HG03565 (cell line): ENCODE results near the gene THAP8.

Source experiments
- ATAC-seq: cut with Tn5 transposase; IDR thresholded peaks from one replicate; pipeline ENCODE4 v1.9.1; 2021; ENCODE audit warnings: mild to moderate bottlenecking, moderate library complexity; ENCODE audit not compliant: unreplicated experiment

THAP8 gene

DNA sequence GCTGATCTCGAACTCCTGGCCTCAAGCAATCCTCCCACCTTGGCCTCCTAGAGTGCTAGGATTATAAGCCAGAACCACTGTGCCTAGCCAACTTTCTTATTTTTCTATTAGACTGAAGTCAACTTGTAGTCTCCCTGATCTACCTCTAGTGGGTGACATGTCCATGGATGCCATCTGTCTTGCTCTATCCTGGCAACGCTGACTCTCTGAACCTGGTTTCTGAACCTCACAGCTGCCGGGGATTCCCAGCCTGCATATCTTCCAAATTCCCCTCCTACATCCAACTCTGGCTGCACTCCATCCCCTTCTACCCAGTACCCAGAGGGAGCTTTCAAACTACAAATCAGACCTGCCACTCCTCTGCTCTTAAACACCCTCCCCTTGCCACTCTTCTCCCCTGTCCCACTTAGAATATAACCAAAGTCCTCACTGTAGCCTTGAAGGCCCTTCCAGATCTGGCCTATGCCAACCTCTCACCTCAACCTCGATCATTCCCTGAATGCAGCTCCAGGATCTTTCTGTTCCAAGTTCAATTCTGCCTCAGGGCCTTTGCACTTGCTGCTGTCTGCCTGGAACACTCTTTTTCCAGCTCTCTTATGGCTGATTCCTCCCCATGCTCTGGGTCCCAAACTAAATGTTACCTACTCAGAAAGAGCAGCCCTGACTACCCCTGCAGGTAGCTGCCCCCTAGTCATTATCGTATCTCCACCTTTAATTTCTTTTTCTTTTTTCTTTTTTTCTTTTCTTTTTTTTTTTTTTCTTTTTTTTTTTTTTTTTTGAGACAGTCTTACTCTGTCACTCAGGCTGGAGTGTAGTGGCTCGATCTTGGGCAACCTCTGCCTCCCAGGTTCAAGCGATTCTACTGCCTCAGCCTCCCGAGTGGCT lies 23.6 kb downstream of the THAP8 start:
- no peak for ATAC-seq

DNA sequence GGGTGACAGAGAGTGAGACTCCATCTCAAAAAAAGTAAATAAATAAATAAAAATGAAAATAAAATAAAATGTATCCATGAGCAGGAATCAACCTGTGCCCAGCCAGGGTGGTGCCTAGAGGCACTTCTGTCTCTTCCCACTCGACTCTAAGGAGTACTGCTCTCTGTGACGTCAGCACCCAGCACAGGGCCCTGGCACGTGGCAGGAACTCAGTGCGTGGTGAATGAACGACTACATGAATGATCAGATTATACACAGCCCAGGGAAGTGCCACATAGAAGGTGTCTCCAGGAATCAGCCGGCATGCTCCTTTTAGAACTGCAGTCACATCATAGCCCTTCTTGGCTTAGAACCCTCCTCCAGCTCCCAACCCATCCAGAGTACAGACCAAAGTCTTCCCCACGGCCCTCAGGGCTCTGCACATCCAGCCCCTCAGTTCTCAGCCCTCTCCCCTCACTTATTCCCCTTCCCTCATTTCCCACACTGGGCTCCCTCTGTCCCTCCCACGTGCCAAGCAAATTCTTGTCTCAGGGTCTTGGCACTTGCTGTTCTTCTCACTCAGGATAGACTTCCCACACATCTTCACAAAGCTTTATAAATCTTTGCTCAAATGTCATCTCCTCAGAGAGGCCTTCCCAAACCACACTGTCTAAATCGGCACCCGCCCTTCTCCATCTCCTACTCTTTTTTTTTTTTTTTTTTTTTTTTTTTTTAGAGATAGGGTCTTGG lies 25.6 kb downstream of the THAP8 start:
- ATAC-seq = no peak

GRCh38 chr19:36027696-36028095 lies 26.4 kb downstream of the THAP8 start:
- no peak for ATAC-seq

GRCh38 chr19:36026091-36026876 lies 27.8 kb downstream of the THAP8 start:
- no peak for ATAC-seq

GRCh38 chr19:36025541-36025940 lies 28.5 kb downstream of the THAP8 start:
- ATAC-seq = no peak

GRCh38 chr19:36023432-36023831 lies 30.7 kb downstream of the THAP8 start:
- ATAC-seq = no peak

GRCh38 chr19:36019061-36019670 lies 34.9 kb downstream of the THAP8 start:
- ATAC-seq = no peak

DNA sequence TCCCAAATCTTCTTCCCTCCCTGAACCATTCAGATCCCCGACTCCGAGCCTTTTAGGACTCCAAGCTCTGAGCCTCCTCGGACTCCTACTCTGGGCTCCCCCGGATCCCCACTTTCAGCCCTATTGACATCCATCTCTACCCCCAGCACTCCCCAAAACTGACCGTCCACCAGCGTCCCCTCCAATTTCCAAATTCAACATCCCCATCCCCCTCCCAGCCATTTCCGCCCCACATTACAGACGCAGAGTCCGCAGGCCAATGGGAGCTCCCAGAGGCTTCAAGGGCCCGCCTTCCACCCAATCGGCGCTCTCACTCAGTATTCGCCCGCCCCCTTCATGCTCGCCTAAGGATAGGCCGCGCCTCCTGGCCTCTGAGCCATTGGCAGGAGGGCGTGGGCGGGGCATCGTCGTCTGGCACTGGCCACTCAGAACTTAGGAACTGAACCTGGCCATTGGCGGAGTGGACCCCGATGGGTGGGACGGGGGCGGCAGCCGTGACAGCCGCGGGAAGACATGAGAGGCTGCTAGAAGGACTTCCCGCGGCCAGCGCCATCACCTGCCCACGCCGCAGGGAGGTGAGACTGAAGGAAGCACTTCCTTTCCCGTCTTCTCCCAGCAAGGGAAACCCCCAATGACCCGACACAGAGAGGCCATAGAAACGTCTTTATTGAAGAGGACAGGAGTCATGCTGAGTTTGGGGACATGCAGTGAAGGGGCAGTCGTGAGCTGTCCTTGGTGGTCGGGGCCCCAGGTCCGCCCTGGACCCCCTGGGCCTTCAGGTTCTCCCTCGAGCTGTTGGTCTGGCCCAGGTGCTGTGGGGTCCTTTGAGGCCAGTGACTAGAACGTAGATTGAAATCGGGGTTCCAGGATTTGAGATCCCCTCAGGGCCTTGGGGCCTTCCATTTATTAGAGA lies 39.8 kb downstream of the THAP8 start, which contains the start of gene ALKBH6:
Gene ALKBH6, minus strand, starts transcription at position 202 of the 913 bp plus-strand sequence. CDS start 816 bp downstream, outside the sequence.
- ATAC-seq = peak; percentile 91

DNA sequence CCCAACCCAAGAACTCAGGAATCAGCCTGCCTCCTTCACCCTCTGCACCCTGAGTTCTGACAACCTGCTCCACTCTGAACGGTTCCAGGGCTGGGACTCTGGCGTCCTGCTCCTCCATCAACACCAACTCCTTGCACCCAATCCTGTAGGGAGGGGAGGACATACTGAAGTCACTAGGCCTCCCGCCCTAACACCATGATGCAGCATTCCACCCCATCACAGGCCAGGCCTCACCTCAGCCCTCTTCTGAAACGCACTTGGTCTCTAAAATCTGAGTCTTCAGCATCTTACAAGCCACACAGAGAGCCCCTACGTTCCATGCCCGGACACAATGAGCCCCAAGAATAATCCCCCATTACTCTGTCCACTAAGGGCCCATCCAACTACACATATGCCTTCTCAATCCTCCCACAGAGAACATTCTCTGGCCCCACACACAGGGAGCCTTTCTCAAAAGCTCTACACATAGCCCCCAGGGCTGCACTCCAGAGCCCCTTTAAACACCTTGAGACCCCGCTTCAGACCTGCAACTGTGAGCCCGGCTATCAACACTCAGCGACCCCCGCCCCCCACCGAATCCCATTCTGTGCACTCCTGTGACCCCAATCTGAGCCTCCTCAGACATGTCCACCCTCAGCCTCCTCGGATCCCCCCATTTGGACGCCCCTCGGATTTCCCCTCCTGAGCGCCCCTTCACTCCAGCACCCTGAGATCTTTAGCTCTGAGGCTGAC lies 40.6 kb downstream of the THAP8 start:
- ATAC-seq = no peak

GRCh38 chr19:36010402-36010801 lies 43.7 kb downstream of the THAP8 start:
- ATAC-seq = no peak

DNA sequence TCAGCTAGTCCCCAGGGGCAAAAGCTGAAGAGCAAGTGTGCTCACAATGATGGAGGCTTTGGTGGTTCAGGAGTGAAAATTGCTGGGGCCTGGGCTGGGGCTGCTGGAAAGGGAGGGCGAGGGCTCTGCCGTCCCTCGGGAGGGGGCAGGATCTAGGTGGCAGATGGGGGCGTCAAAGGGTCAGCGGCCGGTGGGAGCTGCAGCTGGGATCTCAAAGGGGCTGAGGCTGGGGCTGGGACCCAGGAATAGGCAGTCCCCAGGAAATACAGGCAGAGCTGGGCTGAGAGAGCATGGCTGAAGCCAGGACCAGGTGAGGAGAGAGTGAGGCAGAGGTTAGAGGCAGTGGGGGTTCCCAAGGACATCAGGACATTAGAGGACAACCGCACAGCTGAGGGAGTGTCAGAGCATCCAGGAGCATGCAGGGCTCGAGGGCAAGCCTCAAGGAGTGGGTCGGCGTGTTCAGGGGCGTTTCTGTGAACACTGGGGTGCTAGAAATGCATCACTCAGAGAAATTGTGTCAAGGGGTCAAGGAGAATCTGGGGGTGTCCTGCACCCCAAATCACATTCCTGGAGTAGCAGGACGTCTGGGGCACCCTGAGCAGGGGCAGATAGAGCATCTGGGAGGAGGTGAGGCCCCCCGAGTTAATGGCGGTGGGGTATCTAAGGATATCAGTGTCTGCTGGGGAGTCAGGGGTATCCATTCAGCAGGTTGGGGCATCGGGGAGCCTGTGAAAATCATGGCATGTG lies 44.3 kb downstream of the THAP8 start:
- ATAC-seq = no peak

- ATAC-seq = no peak
Observed at GRCh38 chr19:36009220-36009619, 44.9 kb downstream of the THAP8 start.

DNA sequence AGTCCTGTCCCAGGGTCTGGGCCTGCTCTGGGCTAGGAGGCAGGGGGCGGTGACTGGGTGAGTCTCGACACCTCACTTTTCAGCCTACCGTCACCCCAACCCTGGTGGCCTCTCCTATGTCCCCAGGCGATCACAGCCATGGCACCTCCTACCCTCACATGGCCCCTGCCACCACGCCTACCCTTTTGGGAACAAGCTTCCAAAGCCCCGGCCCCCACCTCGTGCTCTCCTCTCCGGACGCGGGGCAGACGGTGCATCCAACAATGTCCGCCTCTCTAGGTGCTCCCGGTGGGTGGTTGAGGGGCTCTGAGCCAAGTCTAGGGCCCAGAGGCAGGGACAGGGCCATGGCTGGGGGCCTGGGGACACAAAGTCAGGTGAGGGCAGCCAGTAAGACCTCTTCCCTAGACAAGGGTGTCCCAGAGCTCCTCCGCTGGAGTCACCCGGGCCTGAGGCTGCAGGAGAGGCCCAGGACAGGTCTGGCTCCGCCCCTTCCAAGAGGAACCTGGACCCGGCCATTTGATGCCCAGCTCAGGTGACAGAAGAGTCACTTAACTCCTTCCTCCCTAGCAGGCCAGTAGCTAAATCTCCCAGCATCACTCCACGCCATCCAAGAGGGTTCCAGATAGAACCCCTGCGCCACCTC lies 45.6 kb downstream of the THAP8 start, which contains the start of gene SYNE4:
Gene SYNE4, minus strand, starts transcription at position 478 of the 643 bp plus-strand sequence. Its CDS starts 132 bp downstream, at position 346.
- ATAC-seq = no peak

GRCh38 chr19:36006955-36007354 lies 47.1 kb downstream of the THAP8 start:
- ATAC-seq = no peak

DNA sequence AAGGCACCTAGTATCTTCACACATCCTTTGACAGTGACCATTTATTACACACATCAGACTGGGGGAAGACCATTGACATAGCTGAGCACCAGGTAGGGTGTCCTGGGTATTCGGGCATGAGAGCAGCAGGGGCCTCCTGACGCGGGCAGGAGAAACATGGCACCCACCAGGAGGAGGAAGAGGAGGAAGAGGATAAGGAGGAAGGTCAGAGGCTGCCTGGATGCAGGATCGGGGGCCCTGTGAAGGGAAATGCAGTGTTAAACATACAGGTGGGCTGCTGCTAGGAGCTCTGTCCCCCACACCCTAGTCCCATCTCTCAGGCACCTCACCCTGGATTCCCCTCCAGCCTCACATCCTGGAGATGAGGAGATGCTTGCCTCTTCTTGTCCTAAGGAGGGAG lies 50.8 kb downstream of the THAP8 start:
- ATAC-seq = no peak

DNA sequence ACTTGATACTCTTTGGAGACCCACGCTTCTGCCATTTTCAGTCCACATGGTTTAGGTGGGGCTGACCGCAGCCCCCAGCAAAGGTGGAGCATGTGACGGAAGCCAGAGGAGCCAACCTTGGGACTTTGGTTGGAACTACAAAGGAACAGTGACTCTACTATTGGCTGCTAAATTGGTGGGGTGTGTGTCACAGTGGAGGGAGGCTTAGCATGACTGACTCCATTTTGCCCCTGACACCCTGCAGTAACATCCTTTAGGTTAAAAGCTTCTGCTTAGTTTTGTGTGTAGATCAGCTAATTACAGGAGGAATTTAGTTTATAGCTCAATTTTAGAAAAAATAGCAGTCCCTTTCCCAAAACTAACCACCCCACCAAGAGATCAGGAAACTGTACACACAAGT lies 52.5 kb downstream of the THAP8 start:
- ATAC-seq = no peak

DNA sequence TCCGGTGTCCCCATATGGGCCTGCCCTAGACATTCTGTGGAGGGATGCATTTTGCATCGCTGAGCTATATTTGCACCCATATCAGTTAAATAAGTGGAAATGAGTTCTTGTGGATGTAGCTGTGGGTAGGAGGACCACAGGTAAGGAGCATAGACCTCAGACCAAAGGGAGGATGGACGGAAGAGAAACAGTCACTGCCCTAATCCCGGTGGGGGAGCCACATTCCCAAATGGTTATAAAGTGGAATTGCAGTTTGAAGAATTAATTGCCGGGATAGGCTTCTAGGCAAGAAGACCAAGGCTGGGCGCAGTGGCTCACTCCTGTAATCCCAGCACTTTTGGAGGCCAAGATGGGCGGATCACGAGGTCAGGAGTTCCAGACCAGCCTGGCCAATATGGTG lies 57.3 kb downstream of the THAP8 start:
- no peak for ATAC-seq
